Activated gamma-delta T cell (primary cell): Measurements from ENCODE around the gene ARID1A.

Experiments
- DNase-seq: peaks from one replicate; lab custom pipeline; 2025; lab: John Stamatoyannopoulos, UW

The ARID1A gene

DNA sequence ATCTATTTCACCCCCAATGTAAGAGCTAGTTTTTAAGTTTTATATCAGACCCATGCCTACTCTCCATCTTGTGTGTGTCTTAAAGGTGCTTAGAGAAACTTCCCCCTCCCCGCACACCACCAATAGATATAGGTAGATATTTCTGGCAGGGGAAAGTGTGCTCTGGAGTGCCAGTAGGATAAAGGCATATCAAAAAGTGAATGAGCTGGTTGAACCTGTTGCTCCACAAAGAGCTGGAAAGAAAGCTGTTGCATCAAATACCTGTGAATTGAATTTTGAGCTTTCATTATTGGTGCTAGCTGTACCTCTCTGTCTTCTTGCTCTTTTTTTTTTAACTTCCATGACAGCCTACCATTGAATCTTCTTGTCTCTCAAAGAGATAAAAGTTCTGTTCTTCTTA is 32.8 kb downstream of the ARID1A start:
- DNase-seq = no peak

DNA sequence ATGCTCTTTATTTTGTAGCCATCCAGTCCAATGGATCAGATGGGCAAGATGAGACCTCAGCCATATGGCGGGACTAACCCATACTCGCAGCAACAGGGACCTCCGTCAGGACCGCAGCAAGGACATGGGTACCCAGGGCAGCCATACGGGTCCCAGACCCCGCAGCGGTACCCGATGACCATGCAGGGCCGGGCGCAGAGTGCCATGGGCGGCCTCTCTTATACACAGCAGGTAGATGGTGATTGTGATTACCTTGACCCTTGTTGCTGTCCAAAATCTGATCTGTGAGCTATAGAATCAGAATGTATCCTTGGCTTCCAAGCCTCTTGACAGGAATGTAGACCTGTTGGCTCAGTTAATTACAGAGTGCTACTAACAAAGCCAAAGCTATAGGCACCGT is 33.8 kb downstream of the ARID1A start:
- no peak for DNase-seq

DNA sequence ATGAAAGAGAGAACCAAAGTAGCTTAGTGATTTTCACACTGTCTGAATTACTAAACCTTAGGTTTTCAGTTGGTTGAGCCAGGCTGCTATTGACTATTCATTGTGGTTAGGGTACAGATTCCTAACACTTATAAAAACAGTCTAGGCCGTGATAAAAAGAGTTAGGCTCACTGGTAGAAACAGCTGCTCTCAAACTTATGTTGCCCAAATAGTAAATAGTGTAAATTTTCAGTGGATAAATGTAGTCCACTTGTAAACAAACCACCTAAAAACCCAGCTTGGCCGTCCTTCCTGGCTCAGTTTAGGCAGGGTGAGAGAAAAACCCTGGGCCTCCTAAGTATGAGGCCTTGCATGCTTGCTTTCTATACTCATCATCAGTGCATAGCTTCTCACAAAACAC is 34.9 kb downstream of the ARID1A start:
- no peak for DNase-seq

DNA sequence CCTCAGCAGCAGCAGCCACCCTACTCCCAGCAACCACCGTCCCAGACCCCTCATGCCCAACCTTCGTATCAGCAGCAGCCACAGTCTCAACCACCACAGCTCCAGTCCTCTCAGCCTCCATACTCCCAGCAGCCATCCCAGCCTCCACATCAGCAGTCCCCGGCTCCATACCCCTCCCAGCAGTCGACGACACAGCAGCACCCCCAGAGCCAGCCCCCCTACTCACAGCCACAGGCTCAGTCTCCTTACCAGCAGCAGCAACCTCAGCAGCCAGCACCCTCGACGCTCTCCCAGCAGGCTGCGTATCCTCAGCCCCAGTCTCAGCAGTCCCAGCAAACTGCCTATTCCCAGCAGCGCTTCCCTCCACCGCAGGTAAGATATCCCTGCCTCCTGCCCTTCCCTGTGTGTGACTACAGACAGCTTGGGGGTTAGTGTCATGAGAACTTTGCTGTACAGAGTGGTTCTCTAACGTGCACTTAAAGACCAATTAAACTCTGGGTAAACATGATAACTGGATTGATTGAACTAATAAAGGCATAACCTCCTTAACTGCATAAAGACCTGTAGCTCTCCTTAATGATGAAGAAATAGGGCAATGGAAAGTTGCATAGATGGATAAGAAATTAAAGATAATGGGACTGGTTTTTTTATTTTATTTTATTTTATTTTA is 35.6 kb downstream of the ARID1A start:
- no peak for DNase-seq

DNA sequence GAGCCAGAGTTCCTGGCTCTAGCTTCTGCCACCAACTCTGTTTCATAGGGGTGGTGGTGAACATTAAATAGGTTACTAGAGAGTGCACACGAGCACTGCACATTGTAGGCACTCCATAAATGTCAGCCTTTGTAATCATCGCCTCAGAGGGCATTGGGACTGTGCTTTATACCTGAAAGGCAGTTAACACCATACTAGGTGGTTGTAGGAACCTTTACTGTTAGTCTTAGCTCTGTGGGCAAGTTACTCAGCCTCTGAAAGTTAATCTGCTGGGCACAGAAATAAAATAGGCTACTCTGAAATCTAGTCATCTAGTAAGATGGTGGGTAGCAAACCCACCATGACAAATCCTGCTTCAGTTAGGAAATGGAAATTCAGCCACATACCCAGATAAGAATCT is 37.6 kb downstream of the ARID1A start:
- DNase-seq = no peak

DNA sequence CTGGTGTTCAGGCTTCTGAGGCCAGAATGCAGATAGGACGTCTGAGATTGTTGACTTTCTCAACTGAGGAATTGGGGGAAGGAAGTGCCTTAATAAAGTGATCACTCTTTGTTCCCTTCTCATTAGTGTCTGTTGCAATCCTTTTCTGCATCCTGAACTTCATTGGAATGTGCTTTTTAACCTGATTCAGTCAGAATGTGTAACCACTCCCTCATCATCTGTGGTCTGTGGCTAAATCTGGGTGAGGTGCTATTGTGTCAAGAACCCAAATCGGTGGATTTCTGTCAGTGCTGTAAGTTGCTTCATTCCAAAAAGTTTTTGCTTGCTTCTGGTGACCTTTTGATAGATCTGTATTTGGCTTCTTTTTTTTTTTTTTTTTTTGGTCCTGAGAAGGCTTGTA is 38.2 kb downstream of the ARID1A start:
- no peak for DNase-seq

DNA sequence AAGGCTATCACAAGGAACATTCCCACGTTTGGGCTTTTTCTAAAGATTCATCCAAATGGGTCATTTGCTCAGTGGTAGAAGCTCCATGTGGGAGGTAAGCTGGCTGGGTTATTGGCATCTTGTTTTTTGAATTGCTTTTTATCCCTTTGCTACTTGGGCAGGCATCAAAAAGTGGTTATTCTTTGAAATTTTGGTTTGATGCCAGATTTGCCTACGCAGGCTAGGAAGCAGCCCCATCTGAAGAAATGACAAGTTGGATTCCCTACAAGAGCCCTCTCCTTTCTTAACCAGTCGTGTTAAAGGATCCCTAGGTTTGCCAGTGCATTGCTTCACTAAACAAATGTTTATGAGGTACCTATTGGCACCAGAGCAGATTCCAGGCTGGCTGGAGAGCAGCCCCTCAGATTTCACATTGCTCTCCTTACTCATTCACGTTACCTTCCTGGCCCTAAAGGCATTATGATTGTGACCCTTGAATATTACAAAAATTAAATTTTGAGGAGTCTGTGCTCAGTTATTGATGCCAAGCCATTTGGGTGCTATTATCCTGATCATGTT is 38.8 kb downstream of the ARID1A start:
- DNase-seq = no peak

DNA sequence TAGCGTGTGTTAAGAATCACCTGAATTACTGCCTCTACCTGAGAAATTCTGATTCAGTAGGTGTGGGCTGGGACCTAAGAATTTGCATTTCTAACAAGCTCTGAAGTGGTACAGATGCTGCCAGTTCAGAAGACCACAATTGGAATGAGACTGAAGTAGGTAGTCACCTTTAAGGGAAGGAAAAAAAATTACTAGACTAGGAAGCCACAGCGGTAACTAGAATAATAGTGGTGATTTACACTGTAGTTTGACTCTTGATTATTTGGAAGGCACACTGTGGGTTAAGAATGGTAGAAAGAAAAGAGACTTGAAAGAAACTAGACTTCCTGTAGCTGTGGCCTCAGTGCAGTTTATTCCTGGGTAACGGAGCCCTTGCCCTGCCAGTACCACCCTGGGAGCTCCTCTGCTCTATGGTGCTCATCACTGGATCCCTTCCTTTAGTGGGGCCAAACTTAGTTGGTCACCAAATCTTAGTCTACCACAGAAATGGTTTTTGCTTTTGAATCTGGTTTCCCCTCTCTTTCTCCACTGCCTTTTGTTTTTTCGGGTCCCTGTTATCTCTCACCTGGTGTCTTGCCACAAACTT is 43.6 kb downstream of the ARID1A start:
- DNase-seq = no peak

DNA sequence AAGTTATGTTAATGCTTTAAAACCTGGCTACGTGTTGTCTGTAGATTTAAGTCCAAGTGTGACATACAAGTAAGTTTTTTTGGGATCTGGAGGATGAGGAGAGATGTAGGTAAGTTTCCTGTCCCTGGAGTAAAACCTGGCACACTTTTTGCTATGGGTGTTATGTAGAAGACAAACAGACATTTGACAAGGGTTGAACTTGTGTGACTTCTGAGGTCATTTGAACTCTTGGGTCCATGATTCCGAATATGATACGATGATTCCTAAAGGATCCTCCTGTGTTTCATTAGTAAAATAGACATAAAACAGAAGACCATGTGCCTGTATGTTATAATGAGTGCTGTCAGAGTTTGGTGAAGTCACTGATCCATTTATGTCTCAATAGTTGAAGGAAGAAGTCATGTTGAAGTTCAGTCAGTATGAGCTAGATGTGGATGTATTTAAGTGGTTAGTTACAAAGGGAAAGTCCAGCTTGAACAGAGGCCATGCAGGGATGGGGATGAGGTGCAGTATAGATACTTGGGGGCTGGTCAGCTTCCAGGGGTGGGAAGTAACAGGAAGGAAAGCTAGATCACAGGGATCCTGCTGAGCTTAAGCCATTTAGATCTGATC is 44.3 kb downstream of the ARID1A start:
- no peak for DNase-seq

DNA sequence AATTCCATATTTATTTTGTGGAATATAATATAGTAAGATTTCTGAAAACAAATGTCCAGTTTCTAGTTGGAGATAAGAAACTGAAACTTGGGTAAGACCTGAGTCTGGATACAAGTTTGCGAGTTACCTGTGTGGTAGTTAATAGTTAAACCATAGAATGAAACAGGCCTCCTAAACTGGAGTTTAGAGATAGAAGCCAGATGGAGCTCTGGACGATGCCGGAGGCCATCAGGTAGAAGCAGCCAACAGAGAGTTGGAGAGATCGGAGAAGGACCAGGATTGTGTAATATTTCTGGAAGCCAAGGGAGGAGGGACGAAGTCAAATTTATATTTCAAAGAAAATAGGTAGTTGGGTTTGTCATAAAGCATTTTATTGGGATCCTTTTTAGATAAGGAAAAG is 45.1 kb downstream of the ARID1A start:
- no peak for DNase-seq

DNA sequence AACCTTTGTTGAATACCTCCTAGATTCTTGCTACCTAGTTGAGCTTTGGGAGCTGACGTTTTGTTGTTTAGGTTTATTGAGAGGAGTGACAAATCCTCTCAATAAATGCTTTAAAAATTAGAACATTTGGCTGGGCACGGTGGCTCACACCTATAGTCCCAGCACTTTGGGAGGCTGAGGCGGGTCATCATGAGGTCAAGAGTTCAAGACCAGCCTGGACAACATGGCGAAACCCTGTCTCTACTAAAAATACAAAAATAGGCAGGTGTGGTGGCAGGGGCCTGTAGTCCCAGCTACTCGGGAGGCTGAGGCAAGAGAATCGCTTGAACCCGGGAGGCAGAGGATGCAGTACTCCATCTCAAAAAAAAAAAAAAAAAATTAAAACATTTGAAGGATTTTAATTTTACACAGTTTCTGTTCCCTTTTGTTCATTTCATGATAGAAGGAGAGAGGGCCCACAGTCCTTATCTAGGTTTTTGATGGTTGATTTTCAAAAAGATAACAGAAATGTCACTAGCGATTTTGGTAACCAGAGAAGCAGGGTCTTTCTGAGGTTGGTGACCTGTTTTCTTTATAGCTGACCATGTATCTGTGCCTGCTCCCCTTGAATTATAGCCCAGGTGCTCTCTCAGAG is 47.7 kb downstream of the ARID1A start:
- DNase-seq = no peak

DNA sequence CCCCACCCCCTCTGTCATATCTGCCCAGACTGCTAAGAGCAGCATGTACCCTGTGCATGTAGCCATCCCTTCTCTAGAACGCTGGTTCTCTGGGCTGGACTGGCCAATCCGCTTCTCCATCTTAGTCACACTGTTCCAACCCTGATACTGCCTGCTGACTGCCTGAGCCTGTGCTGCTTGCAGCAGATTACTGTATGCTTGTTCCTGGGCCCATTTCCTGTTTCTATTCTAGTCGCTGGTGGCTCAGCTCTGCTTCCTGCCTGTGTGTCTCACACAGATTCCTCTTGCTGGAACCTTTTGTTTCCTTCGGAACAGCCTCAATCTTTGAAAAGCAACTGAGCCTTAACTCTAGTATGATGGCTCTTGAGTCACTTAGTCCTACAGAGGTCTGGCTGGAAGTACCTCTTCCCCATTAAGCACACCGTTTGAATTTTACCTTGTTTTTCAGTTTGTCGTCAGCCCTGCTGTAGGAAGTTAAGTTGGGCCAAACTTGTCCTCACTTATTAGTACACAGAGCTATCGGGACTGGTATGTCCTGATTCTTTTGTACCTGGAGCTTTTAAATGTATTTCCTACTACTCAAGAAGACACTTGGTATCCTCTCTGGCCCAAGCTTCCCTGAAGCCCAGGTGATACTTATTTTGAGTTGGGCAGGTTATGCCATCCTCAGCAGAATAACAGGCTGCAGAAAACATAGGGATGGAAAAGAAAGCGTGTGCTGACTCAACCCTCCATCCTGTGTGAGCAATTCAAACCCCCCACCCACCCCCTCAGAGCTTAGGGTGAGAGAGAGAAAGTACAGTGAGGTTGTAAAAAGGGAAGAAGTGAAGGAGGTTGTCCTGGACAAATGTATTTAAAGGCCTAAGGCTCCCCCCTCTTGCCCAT is 48.5 kb downstream of the ARID1A start:
- no peak for DNase-seq

DNA sequence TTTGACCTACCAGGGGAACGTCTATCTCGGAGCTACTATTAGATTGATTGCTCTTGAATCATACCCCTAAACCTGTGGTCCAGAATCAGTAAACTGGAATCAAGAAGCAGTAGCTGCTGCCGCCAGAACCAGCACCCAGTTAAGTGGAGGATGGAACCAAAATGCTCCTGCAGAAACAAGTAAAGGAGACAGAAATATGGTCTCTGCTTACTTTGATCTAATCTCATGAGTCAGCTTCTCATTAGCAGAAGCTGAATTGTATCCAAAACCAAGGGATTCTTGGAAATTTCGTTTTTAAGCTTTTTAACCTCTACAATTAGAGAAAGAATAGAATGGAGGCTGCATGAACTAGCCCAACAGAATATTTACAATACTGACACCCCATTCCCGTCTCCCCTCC is 49.4 kb downstream of the ARID1A start:
- no peak for DNase-seq

DNA sequence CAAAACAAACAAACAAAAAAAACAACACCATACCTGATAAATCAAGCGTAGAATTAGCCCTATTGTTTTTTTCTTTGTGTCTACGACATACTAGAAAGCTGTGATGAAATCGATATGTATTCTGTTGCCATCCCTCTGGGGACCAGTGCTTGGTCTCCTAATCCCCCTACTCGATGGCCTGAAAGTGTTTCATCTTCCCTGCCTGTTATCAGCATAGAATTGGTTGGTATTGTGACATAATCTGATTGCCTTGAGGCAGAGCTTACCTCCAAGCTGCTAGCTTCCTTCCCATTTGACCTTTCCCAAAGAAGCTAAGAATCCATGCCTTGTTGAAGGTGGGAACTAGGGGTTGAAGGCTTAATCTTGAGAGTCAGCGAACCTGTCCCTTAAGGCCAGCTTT is 51.2 kb downstream of the ARID1A start:
- DNase-seq = no peak

DNA sequence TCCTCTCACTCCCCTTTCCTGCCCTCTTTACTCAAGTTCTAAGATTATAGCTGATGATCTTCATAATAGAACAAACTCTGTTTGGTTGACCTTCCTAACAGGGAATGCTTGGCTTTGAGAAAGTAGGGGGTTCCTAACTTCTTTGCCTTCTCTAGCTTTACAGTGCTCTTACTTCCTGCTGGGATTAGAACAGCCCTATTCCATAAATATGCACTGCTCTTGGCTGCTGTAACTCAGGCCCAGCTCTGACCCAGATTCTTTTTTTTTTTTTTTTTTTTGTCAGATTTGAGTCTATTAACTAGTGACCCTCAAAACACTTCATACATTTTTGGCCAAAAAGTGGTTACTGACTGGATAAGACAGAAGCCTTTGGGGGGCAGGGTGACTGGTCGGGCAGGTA is 52.5 kb downstream of the ARID1A start:
- no peak for DNase-seq

DNA sequence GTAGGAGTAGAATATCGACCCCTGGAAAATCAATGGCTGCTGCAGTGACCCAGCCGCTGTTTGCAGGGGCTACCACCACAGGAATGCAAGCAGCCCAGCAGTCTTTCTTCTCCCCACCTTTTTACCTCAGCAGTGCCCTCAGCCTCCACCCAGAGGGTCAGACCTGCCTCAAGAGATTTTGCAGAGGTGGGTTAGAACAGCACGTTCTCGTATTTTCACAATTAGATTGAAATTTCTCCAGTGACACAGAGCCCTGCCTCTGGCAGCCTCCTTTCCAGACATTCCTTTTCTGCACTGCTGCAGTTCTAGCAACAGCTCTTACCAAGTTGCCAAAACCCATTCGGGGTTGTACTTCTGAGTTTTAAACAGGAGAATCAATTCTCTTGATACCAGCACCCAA is 53.6 kb downstream of the ARID1A start:
- DNase-seq = no peak

DNA sequence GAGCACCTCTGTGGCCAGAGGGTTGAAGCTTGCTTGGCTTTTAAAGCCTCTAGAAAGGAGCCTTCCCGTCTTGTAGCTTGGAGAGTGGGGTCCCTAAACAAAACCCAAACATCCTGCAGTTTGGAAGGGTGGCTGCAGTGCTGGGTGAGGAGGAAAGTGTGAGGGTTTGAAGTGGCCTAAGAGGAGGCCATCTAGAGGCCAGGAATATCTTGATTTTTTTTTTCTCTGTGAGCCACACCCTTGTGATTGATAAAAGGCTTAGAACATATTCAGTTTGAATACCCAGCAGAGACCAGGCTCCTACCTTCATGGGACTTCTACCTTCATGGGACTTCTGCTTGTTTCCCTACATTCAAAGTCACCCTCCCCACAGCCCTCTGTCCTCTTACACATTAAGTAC is 54.6 kb downstream of the ARID1A start:
- DNase-seq = no peak

DNA sequence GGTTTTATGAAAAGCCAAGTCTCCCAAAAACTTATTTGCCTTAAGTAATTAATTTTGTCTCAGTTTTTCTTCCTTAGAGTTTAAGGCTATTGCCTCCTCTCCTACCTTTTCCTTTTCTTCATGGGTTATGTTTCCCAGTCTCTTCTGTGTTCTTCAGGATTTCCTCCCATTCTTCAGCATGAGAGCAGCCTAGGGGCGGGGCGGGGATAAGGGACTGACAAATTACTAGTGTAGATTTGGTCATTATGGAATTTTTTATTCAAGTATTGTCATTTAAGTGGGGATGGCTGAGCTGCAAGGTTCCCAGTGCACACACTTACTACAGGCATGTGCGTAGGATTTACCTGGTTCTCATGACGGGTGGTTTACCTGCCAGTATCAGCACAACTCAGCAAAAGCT is 56.7 kb downstream of the ARID1A start:
- no peak for DNase-seq

DNA sequence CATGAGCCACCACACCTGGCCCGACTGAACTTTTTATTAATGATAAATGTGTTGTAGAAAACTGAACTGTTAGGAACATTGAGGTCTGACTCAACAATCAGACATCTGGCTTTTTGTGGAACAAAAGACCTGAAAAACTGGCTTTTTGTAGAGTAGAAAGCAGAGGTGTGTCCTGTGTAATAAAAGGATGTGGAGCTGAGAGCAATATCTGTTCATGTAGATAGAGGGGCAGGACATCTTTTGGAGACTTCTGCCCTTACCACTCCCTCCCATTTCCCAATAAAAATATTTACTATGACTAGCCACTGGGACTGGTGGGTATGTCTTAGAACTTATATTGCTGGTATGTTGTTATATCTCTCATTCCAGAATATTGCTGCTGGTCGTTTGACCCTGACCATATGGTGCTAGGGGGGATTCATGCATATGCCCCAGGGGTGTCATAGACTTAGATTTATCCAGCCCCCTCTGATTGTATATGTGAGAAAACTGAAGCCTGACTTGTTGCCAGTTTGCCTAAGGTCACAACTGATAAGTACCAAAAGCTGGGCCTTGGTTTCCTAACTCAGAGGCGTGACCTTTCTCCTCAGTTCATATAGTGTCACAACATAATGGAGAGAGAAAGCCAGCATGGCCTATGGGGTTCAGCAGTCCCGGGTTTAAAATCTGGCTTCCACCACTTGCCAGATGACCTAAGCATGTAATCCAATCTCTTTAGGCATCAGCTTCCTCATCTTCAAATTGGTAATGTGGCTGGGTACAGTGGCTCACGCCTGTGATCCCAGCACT is 58.5 kb downstream of the ARID1A start:
- no peak for DNase-seq

DNA sequence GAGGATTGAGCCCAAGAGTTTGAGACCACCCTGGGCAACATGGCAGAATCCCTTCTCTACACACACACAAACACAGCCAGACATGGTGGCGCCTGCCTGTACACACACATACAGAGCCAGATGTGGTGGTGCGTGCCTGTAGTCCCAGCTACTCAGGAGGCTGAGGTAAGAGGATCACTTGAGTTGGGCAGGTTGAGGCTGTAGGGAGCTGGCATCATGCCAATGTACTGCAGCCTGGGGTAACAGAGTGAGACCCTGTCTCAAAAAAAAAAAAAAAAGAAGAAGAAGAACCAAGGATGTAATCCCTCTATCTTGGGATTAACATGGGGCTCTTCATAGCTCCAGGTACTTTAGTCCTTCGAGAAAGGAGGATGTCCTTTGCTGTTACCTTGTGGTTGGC is 62.5 kb downstream of the ARID1A start:
- no peak for DNase-seq

DNA sequence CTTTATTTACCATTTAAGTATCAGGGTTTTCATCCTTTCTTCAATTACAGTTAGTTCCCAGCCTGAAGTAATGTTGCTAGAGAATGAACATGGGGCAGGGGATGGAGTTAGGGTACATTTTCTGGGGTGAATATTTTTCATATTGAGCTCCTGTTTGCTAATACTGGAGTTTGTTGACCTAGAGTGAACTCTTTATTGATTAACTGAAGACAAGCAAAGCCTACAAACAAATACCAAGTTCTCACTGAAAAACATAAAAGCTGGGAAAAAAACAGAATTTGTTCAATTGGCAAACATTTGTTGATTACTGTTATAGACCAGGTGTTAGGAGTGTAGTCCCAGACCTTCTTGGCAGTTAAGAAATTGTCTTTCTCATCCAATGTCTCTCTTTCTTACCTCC is 63.7 kb downstream of the ARID1A start:
- DNase-seq = no peak
